ENCODE data around the gene TLK2.

- TF ChIP-seq CTCF (IDR thresholded peaks at IDR 0.05) = no peak
- TF ChIP-seq ZFX (IDR thresholded peaks at IDR 0.05; ENCODE audit: borderline replicate concordance) = no peak
Measured at GRCh38 chr17:62641153-62641552, 162.5 kb downstream of the TLK2 start.
